ENCODE data around the gene ACSM6.

- peak; percentile 84 to 98 (median 86) for TF ChIP-seq CTCF (IDR thresholded peaks at IDR 0.05; ENCODE audit: control extremely low read depth in 1 of 3, insufficient read depth in 1 of 3, low read depth in 1 of 3, low read length in 3 of 3)
- TF ChIP-seq POLR2AphosphoS5 (IDR thresholded peaks at IDR 0.05; ENCODE audit: low read depth, low read length): peak; percentile 24; the same call in 1 of the 2 replicates
- TF ChIP-seq EP300 (IDR thresholded peaks at IDR 0.05; ENCODE audit: borderline replicate concordance in 1 of 2, low read depth in 2 of 2, low read length in 2 of 2): peak in 1 of 2 experiments; percentile 69; a peak in 1 of 3 replicates
- no peak for TF ChIP-seq CEBPB (IDR thresholded peaks at IDR 0.05; ENCODE audit: low read depth, low read length)
- TF ChIP-seq RXRA (IDR thresholded peaks at IDR 0.05; ENCODE audit: insufficient read depth, low read depth, low read length): no peak
- TF ChIP-seq ATF2 (IDR thresholded peaks at IDR 0.05; ENCODE audit: low read length): no peak
- 0 out of 2 replicates have a peak, but pooled peaks have one; percentile 11 for TF ChIP-seq JUND (IDR thresholded peaks at IDR 0.05; ENCODE audit: low read length)
- TF ChIP-seq GABPA (IDR thresholded peaks at IDR 0.05; ENCODE audit: borderline replicate concordance, insufficient read depth, low read length): no peak
- TF ChIP-seq SRF (IDR thresholded peaks at IDR 0.05; ENCODE audit: low read depth, low read length): no peak
- TF ChIP-seq NRF1 (IDR thresholded peaks at IDR 0.05; ENCODE audit: low read depth, low read length): no peak
- 0 out of 2 replicates have a peak, but pooled peaks have one; percentile 17 for TF ChIP-seq USF2 (IDR thresholded peaks at IDR 0.05; ENCODE audit: low read length)
Measured at GRCh38 chr10:95183271-95184230, 10.5 kb upstream of the ACSM6 start.

Data from H1 (cell line).